GM21723 (cell line): ENCODE measurements around the gene DOCK10.
"Not testable (repeated sequence)": the region's sequence is repeated elsewhere in the genome, so short reads cannot be mapped to it uniquely, and the experiment has no call there.

Experiments used
- ATAC-seq: cut with Tn5 transposase; IDR thresholded peaks from one replicate; pipeline ENCODE4 v1.9.1; 2021; ENCODE audit warnings: mild to moderate bottlenecking, moderate library complexity; ENCODE audit not compliant: unreplicated experiment

DOCK10 gene

GRCh38 chr2:224925061-224925809, 117.0 kb downstream of the DOCK10 start:
- ATAC-seq, result peak; percentile 27

GRCh38 chr2:224924631-224925030, 117.6 kb downstream of the DOCK10 start:
- no peak for ATAC-seq

GRCh38 chr2:224922142-224922727, 120.0 kb downstream of the DOCK10 start:
- ATAC-seq, result peak; percentile 76

- ATAC-seq, result no peak
Observed at GRCh38 chr2:224919472-224920110, 122.7 kb downstream of the DOCK10 start.

- ATAC-seq, result no peak
Observed at GRCh38 chr2:224918626-224919471, 123.4 kb downstream of the DOCK10 start.

GRCh38 chr2:224917246-224917645, 125.0 kb downstream of the DOCK10 start:
- not testable (repeated sequence) for ATAC-seq

- no peak for ATAC-seq
Observed at GRCh38 chr2:224915136-224915535, 127.1 kb downstream of the DOCK10 start.

GRCh38 chr2:224910574-224910925, 131.7 kb downstream of the DOCK10 start:
- ATAC-seq, result no peak

GRCh38 chr2:224909885-224910573, 132.2 kb downstream of the DOCK10 start:
- ATAC-seq, result peak; percentile 68

GRCh38 chr2:224908818-224909217, 133.4 kb downstream of the DOCK10 start:
- no peak for ATAC-seq

GRCh38 chr2:224904381-224904780, 137.9 kb downstream of the DOCK10 start:
- peak; percentile 46 for ATAC-seq

GRCh38 chr2:224903621-224904020, 138.6 kb downstream of the DOCK10 start:
- no peak for ATAC-seq

- no peak for ATAC-seq
Observed at GRCh38 chr2:224901121-224901676, 141.1 kb downstream of the DOCK10 start.

- ATAC-seq, result no peak
Observed at GRCh38 chr2:224895377-224895776, 146.9 kb downstream of the DOCK10 start.

- peak; percentile 88 for ATAC-seq
Observed at GRCh38 chr2:224894356-224894755, 147.9 kb downstream of the DOCK10 start.

GRCh38 chr2:224893848-224894247, 148.4 kb downstream of the DOCK10 start:
- ATAC-seq, result peak; percentile 53

- no peak for ATAC-seq
Observed at GRCh38 chr2:224892574-224893204, 149.6 kb downstream of the DOCK10 start.

- no peak for ATAC-seq
Observed at GRCh38 chr2:224890372-224890771, 151.9 kb downstream of the DOCK10 start.

GRCh38 chr2:224887141-224887540, 155.1 kb downstream of the DOCK10 start:
- peak; percentile 45 for ATAC-seq
